NCI-H187 treated with DMSO at 0.1 percent for 48 hours (cell line): Measurements from ENCODE around the gene KIF1B.
"Not testable (repeated sequence)": the region's sequence is repeated elsewhere in the genome, so short reads cannot be mapped to it uniquely, and the experiment has no call there.

Experiments used
- DNase-seq: peaks from one replicate; lab custom pipeline; 2025; lab: John Stamatoyannopoulos, UW

KIF1B gene

DNA sequence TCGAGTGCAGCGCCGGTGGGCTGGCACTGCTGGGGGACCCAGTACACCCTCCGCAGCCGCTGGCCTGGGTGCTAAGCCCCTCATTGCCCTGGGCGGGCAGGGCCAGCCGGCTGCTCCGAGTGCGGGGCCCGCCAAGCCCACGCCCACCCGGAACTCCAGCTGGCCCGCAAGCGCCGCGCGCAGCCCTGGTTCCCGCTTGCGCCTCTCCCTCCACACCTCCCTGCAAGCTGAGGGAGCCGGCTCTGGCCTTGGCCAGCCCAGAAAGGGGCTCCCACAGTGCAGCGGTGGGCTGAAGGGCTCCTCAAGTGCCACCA lies 216.1 kb downstream of the KIF1B start:
- DNase-seq = not testable (repeated sequence)

DNA sequence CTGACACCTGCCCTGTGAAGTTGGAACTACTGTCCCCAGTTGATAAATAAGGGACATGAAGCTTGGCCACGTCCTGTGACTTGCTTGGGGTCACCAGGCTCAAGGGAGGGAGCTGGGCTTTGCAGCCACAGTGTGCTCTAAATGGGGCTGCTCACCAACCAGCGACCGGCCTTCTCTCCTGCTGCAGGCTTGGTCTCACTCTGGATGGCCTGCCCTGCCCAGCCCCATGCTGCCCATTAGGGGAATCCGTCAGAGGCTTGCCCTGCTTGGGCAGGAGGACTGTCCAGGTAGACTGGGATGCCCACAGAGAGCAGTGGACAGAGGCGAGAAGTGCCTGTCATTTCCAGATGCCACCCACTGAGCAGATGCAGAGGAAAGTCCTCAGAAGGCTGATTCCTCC lies 218.6 kb downstream of the KIF1B start:
- no peak for DNase-seq

DNA sequence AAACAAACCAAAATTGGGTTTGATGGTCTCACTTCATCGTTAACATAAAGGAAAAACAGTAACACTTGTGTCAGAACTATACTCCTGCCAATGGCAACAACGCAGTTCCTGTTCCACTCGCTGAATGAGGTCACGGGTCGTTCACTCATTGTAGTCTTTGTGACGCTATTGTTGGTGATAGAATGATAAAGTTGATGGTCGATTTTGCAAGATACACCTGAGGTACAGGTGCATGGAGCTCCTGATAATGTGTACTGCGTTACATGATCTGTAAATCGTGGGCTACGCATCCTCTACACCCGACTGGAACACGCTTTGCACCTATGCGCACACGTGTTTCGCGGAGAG lies 219.5 kb downstream of the KIF1B start:
- DNase-seq = no peak

DNA sequence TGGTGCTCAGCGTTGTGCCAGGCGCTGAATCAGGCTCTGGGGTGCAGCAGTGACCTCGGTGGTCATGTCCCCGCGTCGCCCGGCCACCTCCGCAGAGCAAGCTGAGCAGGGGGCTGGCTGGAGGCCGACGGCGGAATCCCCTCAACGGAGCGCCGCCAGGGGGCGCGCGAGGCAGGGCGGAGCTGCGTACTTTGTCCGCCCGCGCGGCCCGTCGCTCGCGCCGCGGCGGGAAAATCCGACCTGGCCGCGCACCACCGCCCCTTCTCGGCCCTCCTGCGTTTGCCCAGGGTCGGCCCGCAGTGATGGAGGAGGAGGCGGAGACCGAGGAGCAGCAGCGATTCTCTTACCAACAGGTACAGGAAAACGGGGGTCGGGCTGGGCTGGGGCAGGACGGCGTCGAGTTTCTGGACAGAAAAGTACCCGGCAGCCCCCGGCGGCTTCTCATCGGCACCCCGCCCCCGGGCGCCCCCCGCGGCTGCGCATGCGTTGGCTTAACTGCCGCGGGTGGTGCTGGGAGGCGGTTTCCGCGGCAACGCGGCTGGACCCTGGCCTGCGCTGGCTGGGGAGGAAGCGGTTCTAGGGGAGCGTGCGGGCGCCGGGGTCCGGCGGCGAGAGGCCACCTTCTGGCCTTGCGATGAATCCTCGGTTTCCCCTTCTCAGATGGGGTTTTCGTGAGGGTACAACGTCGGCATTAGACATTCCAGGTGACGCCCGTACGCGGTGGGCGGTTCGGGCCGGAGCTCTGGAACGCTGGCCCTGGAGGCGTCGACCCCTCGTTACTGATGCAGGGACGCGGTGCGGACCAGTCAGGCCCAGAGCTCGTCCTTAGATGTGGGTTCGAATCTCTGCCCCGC lies 220.1 kb downstream of the KIF1B start, which contains the start of gene CENPS:
CENPS (plus strand) TSS at position 218 of the 854 bp plus-strand sequence; CDS start at position 303, 85 bp downstream.
- DNase-seq = no peak
